ENCODE measurements around the gene BCL2A1. TPM values are rescaled to one million over a fixed set of nuclear protein-coding genes. Genes with fewer than 3 reads are reported as not detected.

The BCL2A1 gene
- total and polyA plus RNA-seq, 2 donors (not counting 1 experiment from before 2014, with no cell fraction given): 33.8 to 49.2 TPM

DNA sequence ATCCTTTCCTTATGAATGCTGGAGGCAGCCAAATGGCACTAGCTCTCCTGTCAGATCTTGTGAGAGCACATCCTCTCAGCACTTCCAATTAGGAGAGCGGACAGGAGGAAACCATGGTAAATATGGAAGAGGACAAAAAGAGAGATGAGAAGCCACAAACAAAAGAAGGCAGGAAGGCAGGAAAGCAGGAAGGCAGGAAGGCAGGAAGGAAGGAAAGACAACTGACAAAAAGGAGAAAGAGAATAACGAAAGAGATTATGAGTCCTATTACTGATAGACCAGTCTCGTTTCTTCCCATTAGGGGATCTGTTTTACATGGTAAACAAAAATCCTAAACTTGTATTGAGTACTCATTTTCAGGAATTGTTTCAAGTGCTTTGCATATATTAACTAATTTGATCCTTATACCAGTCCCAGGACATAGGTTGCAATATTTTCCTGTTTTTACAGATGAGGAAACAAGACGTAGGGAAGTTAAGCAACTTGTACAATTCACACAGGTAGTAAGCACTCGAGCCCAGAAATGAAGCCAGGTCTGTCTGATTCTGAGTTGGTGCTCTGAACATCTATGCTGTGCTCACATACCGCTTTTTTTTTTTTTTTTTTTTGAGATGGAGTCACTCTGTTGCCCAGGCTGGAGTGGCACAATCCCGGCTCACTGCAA, 4.2 kb downstream of the BCL2A1 start:
- H3K79me2 ChIP-seq (ENCODE audit: control insufficient read depth, insufficient read depth, low read length): peaks cover 65% of the 10 kb centered on the region
- Mint-ChIP-seq H3K27ac (peak overlapping the region; percentile 74), H3K4me3 (peak overlapping the region; percentile 87), H3K27me3 (no peaks in the 10 kb centered on the region), H3K4me1 (peaks cover 67% of the 10 kb centered on the region), H3K9me3 (ENCODE audit: insufficient read depth) (peaks cover 2% of the 10 kb centered on the region)
- H3K36me3 ChIP-seq (replicated peaks in 1 of 2; ENCODE audit: control extremely low read depth in 1 of 2, control insufficient read depth in 1 of 2, extremely low read depth in 1 of 2, insufficient read depth in 2 of 2, low read length in 1 of 2): no peaks in the 10 kb centered on the region
- peaks cover 49 to 62% of the 10 kb centered on the region in 2 donors for H3K4me1 ChIP-seq (ENCODE audit: control insufficient read depth in 2 of 2, insufficient read depth in 2 of 2, low read length in 2 of 2)
- no peaks in the 10 kb centered on the region for H3K27me3 ChIP-seq (replicated peaks in 1 of 4; ENCODE audit: control extremely low read depth in 1 of 4, control insufficient read depth in 3 of 4, insufficient read depth in 4 of 4, low read length in 3 of 4)
- intact Hi-C loops (cut with micrococcal nuclease): no loop called here
- ChIA-PET POLR2A (no interaction called here), CTCF (no interaction called here)
- H2AFZ ChIP-seq (ENCODE audit: insufficient read depth, low read depth, low read length, poor library complexity, severe bottlenecking): no peak overlapping the region
- H4K20me1 ChIP-seq (ENCODE audit: control insufficient read depth, insufficient read depth, low read length, poor library complexity, severe bottlenecking): peaks cover 10% of the 10 kb centered on the region
- no peak for ATAC-seq (ENCODE audit: low read depth)
- WGBS (ENCODE audit: insufficient coverage): no CpG with 5 or more reads among the region's 7 CpGs
- no peak overlapping the region for H3K9ac ChIP-seq (ENCODE audit: low read length)
- TF ChIP-seq, protein P1, sequence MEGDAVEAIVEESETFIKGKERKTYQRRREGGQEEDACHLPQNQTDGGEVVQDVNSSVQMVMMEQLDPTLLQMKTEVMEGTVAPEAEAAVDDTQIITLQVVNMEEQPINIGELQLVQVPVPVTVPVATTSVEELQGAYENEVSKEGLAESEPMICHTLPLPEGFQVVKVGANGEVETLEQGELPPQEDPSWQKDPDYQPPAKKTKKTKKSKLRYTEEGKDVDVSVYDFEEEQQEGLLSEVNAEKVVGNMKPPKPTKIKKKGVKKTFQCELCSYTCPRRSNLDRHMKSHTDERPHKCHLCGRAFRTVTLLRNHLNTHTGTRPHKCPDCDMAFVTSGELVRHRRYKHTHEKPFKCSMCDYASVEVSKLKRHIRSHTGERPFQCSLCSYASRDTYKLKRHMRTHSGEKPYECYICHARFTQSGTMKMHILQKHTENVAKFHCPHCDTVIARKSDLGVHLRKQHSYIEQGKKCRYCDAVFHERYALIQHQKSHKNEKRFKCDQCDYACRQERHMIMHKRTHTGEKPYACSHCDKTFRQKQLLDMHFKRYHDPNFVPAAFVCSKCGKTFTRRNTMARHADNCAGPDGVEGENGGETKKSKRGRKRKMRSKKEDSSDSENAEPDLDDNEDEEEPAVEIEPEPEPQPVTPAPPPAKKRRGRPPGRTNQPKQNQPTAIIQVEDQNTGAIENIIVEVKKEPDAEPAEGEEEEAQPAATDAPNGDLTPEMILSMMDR (IDR thresholded peaks at IDR 0.05): no peak
- no peak for TF ChIP-seq EZH2 (IDR thresholded peaks at IDR 0.05; ENCODE audit: borderline replicate concordance, insufficient read depth, low read depth, low read length, poor library complexity, severe bottlenecking)
- H3K4me3 ChIP-seq (ENCODE audit: control extremely low read depth in 1 of 5, extremely low read depth in 1 of 5, insufficient read depth in 1 of 5, low read depth in 2 of 5, low read length in 4 of 5): peak overlapping the region in 1 of 5 experiments; percentile 88
- peak overlapping the region; percentile 6 to 66 for H3K27ac ChIP-seq (ENCODE audit: low read length in 2 of 2)
- no peak for DNase-seq
- peak overlapping the region; percentile 57 for H3K4me2 ChIP-seq (replicated peaks; ENCODE audit: low read depth, low read length, poor library complexity, severe bottlenecking)
- H3K9me3 ChIP-seq (ENCODE audit: control extremely low read depth in 1 of 3, control insufficient read depth in 2 of 3, insufficient read depth in 1 of 3, low read length in 2 of 3): peaks cover 0 to 7% (median 0%) of the 10 kb centered on the region in 3 donors

- Histone ChIP-seq H3K9me3 (ENCODE audit: control extremely low read depth in 1 of 3, control insufficient read depth in 2 of 3, insufficient read depth in 1 of 3, low read length in 2 of 3) (peaks cover 0 to 7% (median 0%) of the 10 kb centered on the region in 3 donors), H3K9ac (ENCODE audit: low read length) (no peak overlapping the region), H3K4me1 (ENCODE audit: control insufficient read depth in 2 of 2, insufficient read depth in 2 of 2, low read length in 2 of 2) (peaks cover 44 to 58% of the 10 kb centered on the region in 2 donors), H4K20me1 (ENCODE audit: control insufficient read depth, insufficient read depth, low read length, poor library complexity, severe bottlenecking) (peaks cover 7% of the 10 kb centered on the region), H3K79me2 (ENCODE audit: control insufficient read depth, insufficient read depth, low read length) (peaks cover 66% of the 10 kb centered on the region), H3K27ac (ENCODE audit: low read length in 2 of 2) (peak overlapping the region; percentile 6 to 66), H3K4me2 (replicated peaks; ENCODE audit: low read depth, low read length, poor library complexity, severe bottlenecking) (peak overlapping the region; percentile 57), H3K36me3 (replicated peaks in 1 of 2; ENCODE audit: control extremely low read depth in 1 of 2, control insufficient read depth in 1 of 2, extremely low read depth in 1 of 2, insufficient read depth in 2 of 2, low read length in 1 of 2) (no peaks in the 10 kb centered on the region), H3K27me3 (replicated peaks in 1 of 4; ENCODE audit: control extremely low read depth in 1 of 4, control insufficient read depth in 3 of 4, insufficient read depth in 4 of 4, low read length in 3 of 4) (no peaks in the 10 kb centered on the region), H2AFZ (ENCODE audit: insufficient read depth, low read depth, low read length, poor library complexity, severe bottlenecking) (no peak overlapping the region), H3K4me3 (ENCODE audit: control extremely low read depth in 1 of 5, extremely low read depth in 1 of 5, insufficient read depth in 1 of 5, low read depth in 2 of 5, low read length in 4 of 5) (peak overlapping the region in 1 of 5 experiments; percentile 88)
- Mint-ChIP-seq H3K9me3 (ENCODE audit: insufficient read depth) (peaks cover 2% of the 10 kb centered on the region), H3K27me3 (no peaks in the 10 kb centered on the region), H3K4me3 (peak overlapping the region; percentile 87), H3K27ac (peak overlapping the region; percentile 74), H3K4me1 (peaks cover 61% of the 10 kb centered on the region)
- ATAC-seq (ENCODE audit: low read depth): peak; percentile 26
- ChIA-PET CTCF (no interaction called here), POLR2A (no interaction called here)
- DNase-seq: peak; percentile 53
- no peak for TF ChIP-seq EZH2 (IDR thresholded peaks at IDR 0.05; ENCODE audit: borderline replicate concordance, insufficient read depth, low read depth, low read length, poor library complexity, severe bottlenecking)
- TF ChIP-seq, protein P1 (IDR thresholded peaks at IDR 0.05): no peak
- intact Hi-C loops (cut with micrococcal nuclease): no loop called here
- no CpG with 5 or more reads among the region's 4 CpGs for WGBS (ENCODE audit: insufficient coverage)
These were observed 5.0 kb downstream of the BCL2A1 start for GRCh38 chr15:79965846-79966630.

Measured in B cell (primary cell).